ENCODE results near the gene PPFIA1. TPM values are rescaled to one million over a fixed set of nuclear protein-coding genes. Genes with fewer than 3 reads are reported as not detected.
"Not testable (repeated sequence)": the region's sequence is repeated elsewhere in the genome, so short reads cannot be mapped to it uniquely, and the experiment has no call there.

PPFIA1 gene
- total RNA-seq, 1 donor from 2014 or later: 38.6 TPM

DNA sequence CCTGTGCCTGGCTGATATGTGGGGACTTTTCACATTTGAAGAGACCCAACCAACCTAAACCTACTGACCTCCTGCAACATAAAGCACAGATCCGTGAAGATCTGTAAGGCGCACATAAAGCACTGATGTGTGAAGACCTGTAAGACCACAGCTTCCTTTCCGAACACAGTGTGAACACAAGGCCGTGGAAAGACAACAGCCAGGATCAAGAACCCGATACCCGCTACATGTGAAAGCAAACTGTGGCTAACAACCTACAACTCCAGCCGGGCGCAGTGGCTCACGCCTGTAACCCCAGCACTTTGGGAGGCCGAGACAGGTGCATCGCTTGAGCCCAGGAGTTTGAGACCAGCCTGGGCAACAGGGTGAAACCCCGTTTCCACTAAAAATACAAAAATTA is 17.6 kb upstream of the PPFIA1 start:
- Histone ChIP-seq H3K27me3 (ENCODE audit: control insufficient read depth, insufficient read depth, low read length) (no peaks in the 10 kb centered on the region), H3K36me3 (ENCODE audit: control insufficient read depth, insufficient read depth, low read length) (no peaks in the 10 kb centered on the region), H3K4me3 (ENCODE audit: low read depth, low read length) (no peak overlapping the region)
- TF ChIP-seq CTCF (IDR thresholded peaks at IDR 0.05; ENCODE audit: insufficient read depth, low read length, poor library complexity, severe bottlenecking): no peak
- DNase-seq (ENCODE audit: low read depth): no peak

GRCh38 chr11:70255477-70256116 is 14.9 kb upstream of the PPFIA1 start:
- TF ChIP-seq CTCF (IDR thresholded peaks at IDR 0.05; ENCODE audit: insufficient read depth, low read length, poor library complexity, severe bottlenecking): no peak
- no peaks in the 10 kb centered on the region for H3K27me3 ChIP-seq (ENCODE audit: control insufficient read depth, insufficient read depth, low read length)
- no peak overlapping the region for H3K4me3 ChIP-seq (ENCODE audit: low read depth, low read length)
- H3K36me3 ChIP-seq (ENCODE audit: control insufficient read depth, insufficient read depth, low read length): no peaks in the 10 kb centered on the region
- DNase-seq (ENCODE audit: low read depth): no peak

GRCh38 chr11:70259077-70259476 is 11.4 kb upstream of the PPFIA1 start:
- H3K4me3 ChIP-seq (ENCODE audit: low read depth, low read length); H3K36me3 ChIP-seq (ENCODE audit: control insufficient read depth, insufficient read depth, low read length); DNase-seq (ENCODE audit: low read depth); H3K27me3 ChIP-seq (ENCODE audit: control insufficient read depth, insufficient read depth, low read length): not testable (repeated sequence)

DNA sequence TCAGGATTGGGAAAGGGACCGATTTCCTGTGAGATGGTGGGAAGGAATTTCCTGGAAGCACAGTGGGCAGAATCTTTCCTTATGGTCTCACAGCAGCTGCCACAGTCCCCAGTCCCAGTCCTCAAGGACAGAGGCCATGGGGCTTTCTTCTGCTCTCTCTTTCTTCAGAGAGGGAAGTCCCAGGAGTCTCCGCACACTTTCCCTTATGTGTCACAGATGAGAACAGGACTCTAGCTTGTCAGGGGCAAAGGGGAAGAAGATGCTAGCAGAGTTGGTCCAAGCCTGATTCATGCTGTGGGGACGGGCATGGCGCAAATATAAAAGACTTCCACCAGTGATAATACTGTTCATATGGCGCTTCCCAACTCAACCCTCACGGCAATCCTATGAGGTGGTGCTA is 7.5 kb upstream of the PPFIA1 start:
- H3K27me3 ChIP-seq (ENCODE audit: control insufficient read depth, insufficient read depth, low read length): peaks cover 3% of the 10 kb centered on the region
- no peak for DNase-seq (ENCODE audit: low read depth)
- no peak for TF ChIP-seq CTCF (IDR thresholded peaks at IDR 0.05; ENCODE audit: insufficient read depth, low read length, poor library complexity, severe bottlenecking)
- H3K36me3 ChIP-seq (ENCODE audit: control insufficient read depth, insufficient read depth, low read length): no peaks in the 10 kb centered on the region
- no peak overlapping the region for H3K4me3 ChIP-seq (ENCODE audit: low read depth, low read length)

DNA sequence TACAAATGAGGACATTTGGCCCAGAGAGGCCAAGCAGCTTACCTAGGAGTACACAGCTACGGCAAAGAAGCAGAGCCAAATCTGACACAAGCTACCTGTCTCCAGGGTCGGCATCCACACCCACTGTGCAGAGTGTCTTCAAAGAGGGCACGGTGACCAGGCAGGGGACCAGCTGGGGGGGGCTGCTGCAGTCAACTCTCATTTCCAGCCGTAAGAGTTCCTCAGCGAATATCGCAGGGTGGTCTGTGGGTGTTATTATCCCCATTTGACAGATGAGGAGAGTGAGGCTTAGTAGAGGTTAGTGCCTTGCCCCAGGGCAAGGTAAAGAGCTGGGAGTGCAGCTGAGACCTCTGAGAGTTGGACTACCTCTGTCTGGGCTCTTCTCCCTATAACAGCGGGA is 7.1 kb upstream of the PPFIA1 start:
- TF ChIP-seq CTCF (IDR thresholded peaks at IDR 0.05; ENCODE audit: insufficient read depth, low read length, poor library complexity, severe bottlenecking): no peak

GRCh38 chr11:70265341-70265740 is 5.1 kb upstream of the PPFIA1 start:
- DNase-seq (ENCODE audit: low read depth): no peak
- Histone ChIP-seq H3K36me3 (ENCODE audit: control insufficient read depth, insufficient read depth, low read length) (no peaks in the 10 kb centered on the region), H3K27me3 (ENCODE audit: control insufficient read depth, insufficient read depth, low read length) (peaks cover 3% of the 10 kb centered on the region), H3K4me3 (ENCODE audit: low read depth, low read length) (no peak overlapping the region)
- no peak for TF ChIP-seq CTCF (IDR thresholded peaks at IDR 0.05; ENCODE audit: insufficient read depth, low read length, poor library complexity, severe bottlenecking)

More for the DNA sequence above, 7.1 kb upstream of the PPFIA1 start:
- Histone ChIP-seq H3K4me3 (ENCODE audit: low read depth, low read length) (no peak overlapping the region), H3K36me3 (ENCODE audit: control insufficient read depth, insufficient read depth, low read length) (no peaks in the 10 kb centered on the region), H3K27me3 (ENCODE audit: control insufficient read depth, insufficient read depth, low read length) (peaks cover 3% of the 10 kb centered on the region)
- DNase-seq (ENCODE audit: low read depth): no peak
